ENCODE measurements around the gene MED12.

The MED12 gene

GRCh38 chrX:71107762-71108360 is 10.5 kb upstream of the MED12 start:
- no peak for DNase-seq

GRCh38 chrX:71109051-71109450 is 9.3 kb upstream of the MED12 start:
- no peak for DNase-seq

- DNase-seq, result no peak
Observed at GRCh38 chrX:71111141-71111843, 7.1 kb upstream of the MED12 start, which contains the start of gene IL2RG. Gene IL2RG, minus strand, starts transcription at chrX:71111577. Its CDS starts 38 bp downstream, at chrX:71111539.

GRCh38 chrX:71111921-71112431 is 6.4 kb upstream of the MED12 start:
- DNase-seq, result no peak

GRCh38 chrX:71117358-71117757 is 1.0 kb upstream of the MED12 start:
- no peak for DNase-seq

GRCh38 chrX:71118985-71119535 is 664 bp downstream of the MED12 start:
- no peak for DNase-seq

- no peak for DNase-seq
Observed at GRCh38 chrX:71128166-71128833, 9.9 kb downstream of the MED12 start.

- peak; percentile 9 for DNase-seq
Observed at GRCh38 chrX:71128915-71129765, 10.7 kb downstream of the MED12 start.

GRCh38 chrX:71131510-71131909 is 13.1 kb downstream of the MED12 start:
- DNase-seq, result no peak

GRCh38 chrX:71140440-71140839 is 22.0 kb downstream of the MED12 start:
- DNase-seq, result no peak

- DNase-seq, result no peak
Observed at GRCh38 chrX:71143508-71143907, 25.1 kb downstream of the MED12 start.

- no peak for DNase-seq
Observed at GRCh38 chrX:71144651-71145050, 26.3 kb downstream of the MED12 start, which contains the start of gene NLGN3. Gene NLGN3, plus strand, starts transcription at chrX:71144841. Its CDS starts 2,909 bp downstream, at chrX:71147750.

GRCh38 chrX:71147496-71148277 is 29.3 kb downstream of the MED12 start:
- no peak for DNase-seq

- no peak for DNase-seq
Observed at GRCh38 chrX:71148278-71148663, 29.9 kb downstream of the MED12 start.

GRCh38 chrX:71151366-71151765 is 33.0 kb downstream of the MED12 start:
- DNase-seq, result no peak

GRCh38 chrX:71154196-71154595 is 35.8 kb downstream of the MED12 start:
- DNase-seq, result no peak

- DNase-seq, result no peak
Observed at GRCh38 chrX:71154641-71155040, 36.2 kb downstream of the MED12 start.

- no peak for DNase-seq
Observed at GRCh38 chrX:71158603-71159002, 40.2 kb downstream of the MED12 start.

- no peak for DNase-seq
Observed at GRCh38 chrX:71159335-71159734, 40.9 kb downstream of the MED12 start.

- DNase-seq, result no peak
Observed at GRCh38 chrX:71160475-71160874, 42.1 kb downstream of the MED12 start.

GRCh38 chrX:71162981-71163380 is 44.6 kb downstream of the MED12 start:
- DNase-seq, result no peak

- no peak for DNase-seq
Observed at GRCh38 chrX:71164071-71164470, 45.7 kb downstream of the MED12 start.

All from NCI-H1105 (cell line).